Stimulated activated CD8-positive, alpha-beta memory T cell treated with anti-CD3 and anti-CD28 coated beads, Interleukin-2, amount 100 ng/mL, for 48 hours (primary cell): ENCODE measurements around the gene MRTFB.

Source experiments
- DNase-seq, 2 donors: peaks; one replicate each; pipeline ENCODE4 v3.0.0-alpha.2; 2020; ENCODE audit warnings: low read depth in 2 of 2

The MRTFB gene

GRCh38 chr16:14285513-14286367 lies 214.6 kb downstream of the MRTFB start:
- peak; percentile 83 to 94 for DNase-seq

- no peak for DNase-seq
Measured at GRCh38 chr16:14286368-14287230, 215.5 kb downstream of the MRTFB start.

- DNase-seq, result no peak
Measured at GRCh38 chr16:14289692-14290340, 218.7 kb downstream of the MRTFB start.

GRCh38 chr16:14291286-14291685 lies 220.2 kb downstream of the MRTFB start:
- no peak for DNase-seq

- DNase-seq, result no peak
Measured at GRCh38 chr16:14292051-14292825, 221.1 kb downstream of the MRTFB start.

- no peak for DNase-seq
Measured at GRCh38 chr16:14296663-14297062, 225.5 kb downstream of the MRTFB start.

- DNase-seq, result no peak
Measured at GRCh38 chr16:14298374-14299122, 227.4 kb downstream of the MRTFB start.

- DNase-seq, result no peak
Measured at GRCh38 chr16:14300705-14301168, 229.6 kb downstream of the MRTFB start.

GRCh38 chr16:14301169-14302030 lies 230.3 kb downstream of the MRTFB start:
- no peak for DNase-seq

GRCh38 chr16:14302031-14302398 lies 230.9 kb downstream of the MRTFB start:
- DNase-seq, result no peak

- no peak for DNase-seq
Measured at GRCh38 chr16:14302399-14303181, 231.5 kb downstream of the MRTFB start.

GRCh38 chr16:14303182-14303618 lies 232.1 kb downstream of the MRTFB start:
- no peak for DNase-seq

- DNase-seq, result no peak
Measured at GRCh38 chr16:14303639-14304394, 232.7 kb downstream of the MRTFB start.

- DNase-seq, result no peak
Measured at GRCh38 chr16:14304891-14305460, 233.9 kb downstream of the MRTFB start.

GRCh38 chr16:14306485-14307058 lies 235.5 kb downstream of the MRTFB start:
- DNase-seq, result no peak

- no peak for DNase-seq
Measured at GRCh38 chr16:14307059-14307526, 236.0 kb downstream of the MRTFB start.
